Ishikawa (cell line): Measurements from ENCODE around the gene CACNB2.

ENCODE experiments used
- CEBPB ChIP-seq: IDR thresholded peaks from 2 replicates; pipeline ENCODE4 v1.6.1; 2012
- CREB1 ChIP-seq: IDR thresholded peaks from 2 replicates; pipeline ENCODE4 v1.6.1; 2012; ENCODE audit warnings: low read depth
- EGR1 ChIP-seq: IDR thresholded peaks from 2 replicates; pipeline ENCODE4 v1.6.1; 2012
- EP300 ChIP-seq: IDR thresholded peaks from 2 replicates; pipeline ENCODE4 v1.6.1; 2012; ENCODE audit warnings: borderline replicate concordance
- FOXM1 ChIP-seq: IDR thresholded peaks from 2 replicates; pipeline ENCODE4 v1.6.1; 2012; ENCODE audit warnings: low read depth, borderline replicate concordance
- NFIC ChIP-seq: IDR thresholded peaks from 2 replicates; pipeline ENCODE4 v1.6.1; 2012
- RAD21 ChIP-seq: IDR thresholded peaks from 2 replicates; pipeline ENCODE4 v1.6.1; 2012; ENCODE audit warnings: low read depth
- REST ChIP-seq: IDR thresholded peaks from 2 replicates; pipeline ENCODE4 v1.6.1; 2012; ENCODE audit warnings: low read depth, mild to moderate bottlenecking
- TAF1 ChIP-seq: IDR thresholded peaks from 2 replicates; pipeline ENCODE4 v1.6.1; 2012; ENCODE audit warnings: low read depth, mild to moderate bottlenecking
- TCF12 ChIP-seq: IDR thresholded peaks from 2 replicates; pipeline ENCODE4 v1.6.1; 2012; ENCODE audit warnings: low read depth
- TEAD4 ChIP-seq: IDR thresholded peaks from 2 replicates; pipeline ENCODE4 v1.6.1; 2012
- YY1 ChIP-seq: IDR thresholded peaks from 2 replicates; pipeline ENCODE4 v1.6.1; 2012; ENCODE audit warnings: low read depth
- ZBTB7A ChIP-seq: IDR thresholded peaks from 2 replicates; pipeline ENCODE4 v1.6.1; 2012; ENCODE audit warnings: low read depth
- TF ChIP-seq, protein P1 (sequence below): IDR thresholded peaks from 2 replicates; pipeline ENCODE4 v1.6.1; 2012
- TF ChIP-seq, protein P2 (sequence below): IDR thresholded peaks from 2 replicates; pipeline ENCODE4 v1.6.1; 2012

CACNB2 gene

DNA sequence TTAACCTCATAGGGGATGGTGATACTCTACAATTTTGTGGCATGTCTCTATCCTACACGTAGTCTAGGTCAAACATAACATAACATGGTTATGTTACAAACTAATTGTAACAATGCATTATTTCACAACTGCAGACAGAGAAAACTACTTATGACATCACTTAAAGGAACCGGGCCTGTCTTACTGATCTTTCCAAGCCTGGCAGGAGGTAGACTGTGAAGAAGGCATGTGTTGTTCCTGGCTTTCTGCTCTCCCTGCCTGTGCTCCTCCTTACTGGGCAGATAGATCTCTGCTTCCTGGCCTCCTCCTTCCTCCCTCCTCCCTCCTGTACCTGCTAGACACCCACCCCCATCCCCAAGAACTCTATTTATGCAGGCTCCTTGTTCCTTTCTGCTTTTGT is 5.4 kb downstream of the CACNB2 start:
- TF ChIP-seq TCF12, result no peak
- TF ChIP-seq EP300, result no peak
- no peak for TF ChIP-seq NFIC
- TF ChIP-seq, protein P1, sequence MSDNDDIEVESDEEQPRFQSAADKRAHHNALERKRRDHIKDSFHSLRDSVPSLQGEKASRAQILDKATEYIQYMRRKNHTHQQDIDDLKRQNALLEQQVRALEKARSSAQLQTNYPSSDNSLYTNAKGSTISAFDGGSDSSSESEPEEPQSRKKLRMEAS, result no peak
- TF ChIP-seq EGR1, result no peak
- TF ChIP-seq, protein P2, sequence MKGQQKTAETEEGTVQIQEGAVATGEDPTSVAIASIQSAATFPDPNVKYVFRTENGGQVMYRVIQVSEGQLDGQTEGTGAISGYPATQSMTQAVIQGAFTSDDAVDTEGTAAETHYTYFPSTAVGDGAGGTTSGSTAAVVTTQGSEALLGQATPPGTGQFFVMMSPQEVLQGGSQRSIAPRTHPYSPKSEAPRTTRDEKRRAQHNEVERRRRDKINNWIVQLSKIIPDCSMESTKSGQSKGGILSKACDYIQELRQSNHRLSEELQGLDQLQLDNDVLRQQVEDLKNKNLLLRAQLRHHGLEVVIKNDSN, result no peak
- no peak for TF ChIP-seq CEBPB
- TF ChIP-seq RAD21, result no peak

GRCh38 chr10:18149196-18149800 is 9.1 kb downstream of the CACNB2 start:
- TF ChIP-seq, protein P2, result no peak
- TF ChIP-seq NFIC, result no peak
- TF ChIP-seq, protein P1, result no peak
- TF ChIP-seq REST, result no peak
- no peak for TF ChIP-seq EP300
- no peak for TF ChIP-seq EGR1
- no peak for TF ChIP-seq TEAD4
- no peak for TF ChIP-seq FOXM1
- no peak for TF ChIP-seq YY1
- no peak for TF ChIP-seq RAD21
- no peak for TF ChIP-seq CREB1
- no peak for TF ChIP-seq TAF1
- TF ChIP-seq TCF12, result no peak
- no peak for TF ChIP-seq ZBTB7A
- TF ChIP-seq CEBPB, result no peak

- no peak for TF ChIP-seq YY1
- TF ChIP-seq TAF1, result no peak
- TF ChIP-seq CREB1, result no peak
- TF ChIP-seq TCF12, result no peak
- TF ChIP-seq, protein P1, result no peak
- no peak for TF ChIP-seq REST
- no peak for TF ChIP-seq TEAD4
- TF ChIP-seq NFIC, result no peak
- TF ChIP-seq, protein P2, result no peak
- TF ChIP-seq CEBPB, result no peak
- TF ChIP-seq EP300, result no peak
- TF ChIP-seq FOXM1, result no peak
- TF ChIP-seq EGR1, result no peak
- TF ChIP-seq RAD21, result no peak
- TF ChIP-seq ZBTB7A, result no peak
These were observed 11.2 kb downstream of the CACNB2 start for GRCh38 chr10:18151356-18151890.

DNA sequence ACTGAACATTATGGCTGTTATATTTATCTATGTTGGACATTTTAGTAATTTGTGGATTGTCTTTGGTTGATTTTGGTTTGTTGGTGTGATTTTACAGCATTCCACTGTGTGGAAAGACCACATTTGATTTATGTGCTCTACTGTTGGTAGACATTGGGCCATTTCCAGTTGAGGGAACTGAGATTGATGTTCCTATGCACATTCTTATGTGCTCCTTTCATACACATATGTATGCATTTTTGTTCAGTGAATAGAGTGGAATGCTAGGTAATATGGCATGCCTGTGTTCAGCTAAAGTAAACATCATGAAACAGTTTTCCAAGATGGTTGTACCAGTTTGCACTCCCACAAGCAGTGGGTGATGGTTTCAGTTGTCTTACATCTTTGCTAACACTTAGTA is 15.1 kb downstream of the CACNB2 start:
- TF ChIP-seq TEAD4, result no peak
- no peak for TF ChIP-seq EP300
- no peak for TF ChIP-seq ZBTB7A
- TF ChIP-seq NFIC, result no peak
- no peak for TF ChIP-seq TAF1
- TF ChIP-seq REST, result no peak
- no peak for TF ChIP-seq TCF12
- TF ChIP-seq EGR1, result no peak
- no peak for TF ChIP-seq CEBPB
- TF ChIP-seq, protein P2, result no peak
- TF ChIP-seq YY1, result no peak
- no peak for TF ChIP-seq CREB1
- TF ChIP-seq RAD21, result no peak
- TF ChIP-seq, protein P1, result no peak
- TF ChIP-seq FOXM1, result no peak
